ENCODE data around the gene KCNMB2.

GRCh38 chr3:178718995-178719635 is 182.9 kb downstream of the KCNMB2 start:
- TF ChIP-seq CTCF (IDR thresholded peaks at IDR 0.05) (no peak), EP300 (IDR thresholded peaks at IDR 0.05) (no peak), POLR2AphosphoS5 (IDR thresholded peaks at IDR 0.05) (no peak)

Measured in stomach (tissue), 4 donors.